HTR-8/SVneo (cell line): Measurements from ENCODE around the gene CCNA1.

Experiments
- DNase-seq: peaks from one replicate; pipeline ENCODE4 v3.0.0; 2011; ENCODE audit warnings: low spot score, mixed read lengths; ENCODE audit not compliant: insufficient read length
- FAIRE-seq: peaks from 2 replicates; lab custom pipeline; 2011; peaks lifted over from hg19 to GRCh38; lab: Jason Lieb, UNC

Gene CCNA1

GRCh38 chr13:36432106-36432544, at the start of gene CCNA1:
CCNA1 (plus strand) TSS chr13:36432495; CDS start chr13:36433057, 562 bp downstream.
- FAIRE-seq, result no peak
- DNase-seq, result no peak

- FAIRE-seq, result no peak
- no peak for DNase-seq
Measured at GRCh38 chr13:36385489-36385888, 46.8 kb upstream of the CCNA1 start.

- DNase-seq, result peak; percentile 14
- no peak for FAIRE-seq
Measured at GRCh38 chr13:36395280-36395679, 37.0 kb upstream of the CCNA1 start.

- DNase-seq (no peak), FAIRE-seq (no peak)
Measured at GRCh38 chr13:36405151-36405550, 27.1 kb upstream of the CCNA1 start.

GRCh38 chr13:36412736-36413135, 19.6 kb upstream of the CCNA1 start:
- DNase-seq (no peak), FAIRE-seq (no peak)

DNA sequence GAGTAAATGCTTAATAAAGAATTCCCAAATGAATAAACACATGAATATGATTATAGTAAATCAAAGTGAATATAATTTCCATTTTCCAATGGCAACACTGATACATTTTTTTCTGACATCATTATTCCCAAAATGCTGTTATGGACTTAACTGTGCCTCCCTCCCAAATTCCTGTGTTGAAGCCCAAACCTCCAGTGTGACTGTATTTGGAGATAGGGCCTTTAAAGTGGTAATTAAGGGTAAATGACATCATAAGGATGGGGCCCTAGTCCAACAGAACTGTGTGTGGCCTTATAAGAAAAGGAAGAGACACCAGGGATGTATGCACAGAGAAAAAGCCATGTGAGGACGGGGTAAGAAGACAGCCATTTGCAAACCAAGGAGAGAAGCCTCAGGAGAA, 19.1 kb upstream of the CCNA1 start:
- FAIRE-seq, result no peak
- no peak for DNase-seq

DNA sequence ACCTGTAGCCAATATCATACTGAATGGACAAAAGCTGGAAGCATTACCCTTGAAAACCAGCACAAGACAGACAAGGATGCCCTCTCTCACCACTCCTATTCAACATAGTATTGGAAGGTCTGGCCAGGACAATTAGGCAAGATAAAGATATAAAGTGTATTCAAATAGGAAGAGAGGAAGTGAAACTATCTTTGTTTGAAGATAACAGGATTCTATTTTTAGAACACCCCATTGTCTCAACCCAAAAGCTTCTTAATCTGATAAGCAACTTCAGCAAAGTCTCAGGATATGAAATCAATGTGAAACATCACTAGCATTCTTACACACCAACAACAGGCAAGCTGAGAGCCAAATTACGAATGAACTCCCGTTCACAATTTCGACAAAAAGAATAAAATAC, 17.8 kb upstream of the CCNA1 start:
- FAIRE-seq, result no peak

GRCh38 chr13:36417331-36417730, 15.0 kb upstream of the CCNA1 start:
- DNase-seq (no peak), FAIRE-seq (no peak)

More for the DNA sequence above, 17.8 kb upstream of the CCNA1 start:
- no peak for DNase-seq

DNA sequence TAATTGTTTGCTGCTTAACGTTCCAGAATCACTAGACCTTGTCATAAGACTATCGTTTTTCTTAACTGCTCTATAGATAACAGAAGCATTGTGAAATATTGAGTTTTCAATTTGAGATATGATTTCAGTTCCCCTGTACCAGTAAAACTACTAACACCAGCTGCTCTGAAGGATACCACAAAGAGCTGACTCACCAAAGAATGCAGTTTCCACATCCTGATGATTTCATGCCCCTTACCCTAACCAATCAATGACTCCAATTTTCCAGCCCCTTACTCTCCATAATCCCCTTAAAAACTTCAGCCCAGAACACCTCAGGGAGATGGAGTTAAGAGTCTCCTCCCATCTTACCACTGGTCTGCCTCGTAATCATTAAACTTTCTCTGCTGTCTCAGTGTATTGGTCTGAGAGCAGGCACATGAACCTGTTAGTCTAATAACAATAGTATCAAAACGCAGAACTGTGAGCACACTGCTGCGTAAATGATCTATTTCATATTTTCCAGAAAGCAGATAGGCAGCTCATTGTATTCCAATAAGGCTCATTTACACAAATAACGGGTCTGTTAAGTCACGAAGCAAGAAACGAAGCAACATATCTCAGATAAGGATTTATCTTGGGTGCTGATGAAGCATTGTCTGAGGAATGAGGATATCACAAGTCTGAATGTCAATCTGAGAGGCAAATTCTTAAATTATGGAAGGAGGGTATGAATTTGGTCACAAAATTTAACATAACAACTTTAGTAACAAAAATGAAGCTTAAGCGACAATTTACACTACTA, 14.1 kb upstream of the CCNA1 start:
- DNase-seq, result no peak

DNA sequence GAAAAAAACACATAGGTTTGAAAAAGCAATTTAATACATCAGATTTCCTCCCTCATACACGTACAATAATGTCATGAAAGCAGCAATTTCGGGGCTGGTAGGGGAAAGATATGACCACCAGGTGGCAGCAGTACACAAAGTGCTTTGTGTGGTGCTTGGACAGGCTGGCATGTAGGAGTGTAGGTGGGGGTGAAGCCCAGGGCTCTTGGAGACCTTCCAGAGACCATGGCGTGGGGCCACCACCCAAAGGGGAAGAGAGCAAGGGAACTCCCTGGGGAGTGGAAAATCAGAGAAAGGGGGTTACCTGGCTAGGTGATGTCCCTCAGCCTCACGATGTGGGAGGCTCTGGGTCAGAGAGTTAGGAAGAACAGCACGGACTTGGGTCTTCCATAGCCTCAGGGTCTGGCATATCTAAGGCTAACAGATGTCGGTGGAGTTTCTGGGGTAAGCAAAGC, 11.8 kb upstream of the CCNA1 start:
- no peak for FAIRE-seq
- DNase-seq, result peak; percentile 54

More for the DNA sequence above, 14.1 kb upstream of the CCNA1 start:
- FAIRE-seq, result no peak

DNA sequence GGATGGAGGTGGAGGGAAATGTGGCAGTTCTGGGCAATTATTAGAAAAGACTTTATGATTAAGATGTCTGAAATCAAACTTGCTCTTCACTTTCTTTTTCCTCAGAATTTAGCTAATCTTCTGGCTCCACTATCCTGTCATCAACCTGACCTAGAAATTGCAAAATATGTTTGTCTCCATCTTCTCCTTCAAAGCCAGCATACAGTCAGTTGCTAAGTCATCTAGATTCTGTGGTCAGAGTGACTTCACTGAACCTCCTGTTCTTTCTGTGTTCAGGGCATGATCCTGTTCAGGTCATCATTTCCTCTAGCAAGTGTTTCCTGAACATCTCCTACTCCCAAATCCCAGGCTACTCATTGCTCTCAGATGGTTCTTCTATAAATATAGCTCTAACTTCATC, 10.8 kb upstream of the CCNA1 start:
- no peak for DNase-seq
- FAIRE-seq, result no peak

- FAIRE-seq, result no peak
Measured at GRCh38 chr13:36428086-36428485, 4.2 kb upstream of the CCNA1 start.

GRCh38 chr13:36430247-36431203, 1.8 kb upstream of the CCNA1 start:
- DNase-seq (no peak), FAIRE-seq (no peak)

More at GRCh38 chr13:36428086-36428485, 4.2 kb upstream of the CCNA1 start:
- no peak for DNase-seq

- DNase-seq, result no peak
- FAIRE-seq, result no peak
Measured at GRCh38 chr13:36431204-36432105, 840 bp upstream of the CCNA1 start.

- DNase-seq (no peak), FAIRE-seq (no peak)
Measured at GRCh38 chr13:36436811-36437210, 4.5 kb downstream of the CCNA1 start.

DNA sequence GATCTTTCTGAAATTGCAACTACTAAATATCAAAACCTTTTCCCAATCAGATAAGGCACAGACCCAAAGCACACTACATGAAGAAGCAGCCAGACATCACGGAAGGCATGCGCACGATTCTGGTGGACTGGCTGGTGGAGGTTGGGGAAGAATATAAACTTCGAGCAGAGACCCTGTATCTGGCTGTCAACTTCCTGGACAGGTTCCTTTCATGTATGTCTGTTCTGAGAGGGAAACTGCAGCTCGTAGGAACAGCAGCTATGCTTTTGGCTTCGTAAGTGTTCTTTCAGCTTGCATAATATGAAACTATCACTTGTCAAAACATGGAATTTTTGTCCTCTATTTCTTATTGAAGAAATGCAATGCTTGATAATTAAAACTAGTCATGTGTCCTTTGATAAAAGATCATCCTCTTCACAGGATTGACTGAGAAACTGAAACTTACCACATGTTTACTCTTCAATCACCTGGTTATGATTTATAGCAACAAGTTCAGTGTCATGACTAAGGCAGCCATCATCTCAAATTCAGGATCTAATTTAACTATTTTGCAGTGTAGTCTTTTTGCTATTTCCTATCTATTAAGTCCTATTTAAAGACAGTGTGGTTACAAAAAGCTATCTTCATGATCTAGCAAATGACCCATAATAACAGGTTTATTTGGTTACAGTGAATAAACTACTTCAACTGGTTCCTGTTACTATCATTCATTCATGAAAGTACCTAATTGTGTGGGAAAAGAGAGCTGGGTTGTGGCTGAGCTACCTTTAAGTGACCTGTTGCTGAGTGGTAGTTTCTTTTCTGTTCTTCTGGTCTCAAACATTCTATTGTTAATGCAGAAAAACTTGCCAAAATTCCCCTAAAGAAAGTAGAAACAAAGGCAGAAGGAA, 6.5 kb downstream of the CCNA1 start:
- DNase-seq, result no peak
- FAIRE-seq, result no peak

GRCh38 chr13:36445278-36445677, 13.0 kb downstream of the CCNA1 start:
- FAIRE-seq (no peak), DNase-seq (no peak)

DNA sequence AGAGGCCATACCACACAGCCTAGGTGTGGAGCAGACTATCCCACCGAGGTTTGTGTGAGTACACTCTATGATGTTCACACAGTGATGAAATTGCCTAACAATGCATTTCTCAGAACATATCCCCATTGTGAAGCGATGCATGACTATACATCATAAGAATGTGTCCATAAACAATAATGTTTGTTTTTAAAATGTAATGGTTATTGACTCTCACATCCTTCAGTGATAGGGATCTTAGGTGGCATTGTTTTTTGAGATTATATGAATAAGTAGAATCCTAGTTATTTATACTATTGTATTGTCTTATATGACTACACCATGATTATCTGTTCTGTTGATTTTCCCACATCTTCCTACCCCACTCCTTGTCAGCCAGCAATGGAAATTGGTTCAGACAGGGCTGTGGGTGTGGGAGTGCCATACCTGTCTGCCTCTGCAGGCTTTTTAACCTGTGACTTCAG, 13.6 kb downstream of the CCNA1 start:
- DNase-seq, result no peak

DNA sequence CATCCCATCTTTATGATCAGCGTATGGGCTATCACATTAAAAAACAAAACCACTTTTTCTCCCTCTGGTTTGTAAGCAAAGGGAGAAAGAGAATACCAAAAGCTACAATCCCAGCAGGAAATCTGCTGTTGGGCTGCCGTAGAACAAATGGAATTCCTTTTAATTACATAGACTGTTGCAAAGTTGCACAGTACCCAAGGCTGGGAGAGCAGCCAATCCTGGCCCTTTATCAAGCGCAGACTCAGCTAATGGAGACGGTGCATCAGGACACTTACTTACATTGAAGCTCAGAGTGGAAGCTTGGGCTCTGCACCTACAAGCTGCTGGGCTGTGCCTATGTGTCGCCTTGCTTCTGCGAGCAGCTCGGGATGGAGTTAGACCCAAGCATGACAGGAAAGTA, 15.2 kb downstream of the CCNA1 start:
- FAIRE-seq, result no peak

More for the DNA sequence above, 13.6 kb downstream of the CCNA1 start:
- FAIRE-seq, result no peak

More for the DNA sequence above, 15.2 kb downstream of the CCNA1 start:
- no peak for DNase-seq
